MG63 (cell line): Measurements from ENCODE around the gene FLYWCH1. TPM values are rescaled to one million over a fixed set of nuclear protein-coding genes. Genes with fewer than 3 reads are reported as not detected.

ENCODE experiments used
- DNase-seq: peaks from one replicate; pipeline ENCODE4 v3.0.0-alpha.2; 2020
- H3K27me3 ChIP-seq: fragments of 250-450 bp; sonication (Bioruptor Pico); 2 replicates; pipeline ENCODE4 v1.5.1; 2020; ENCODE audit warnings: mild to moderate bottlenecking, moderate library complexity
- H3K36me3 ChIP-seq: fragments of 250-450 bp; sonication (Bioruptor Pico); 2 replicates; pipeline ENCODE4 v1.5.1; 2020; ENCODE audit warnings: mild to moderate bottlenecking, moderate library complexity
- H3K4me3 ChIP-seq: fragments of 250-450 bp; sonication (Bioruptor Pico); 2 replicates; pipeline ENCODE4 v1.5.1; 2020; ENCODE audit warnings: mild to moderate bottlenecking, moderate library complexity
- H3K9me3 ChIP-seq: fragments of 250-450 bp; sonication (Bioruptor Pico); 2 replicates; pipeline ENCODE4 v1.5.1; 2020; ENCODE audit warnings: mild to moderate bottlenecking, moderate library complexity
- total RNA-seq: library from RNA; depleted of rRNA; stranded (reverse); fragments of >200 nt; shearing (Covaris generic); gene quantifications from 2 replicates; pipeline ENCODE4 v1.2.3, GENCODE V29; 2014; ENCODE audit warnings: low replicate concordance

The FLYWCH1 gene
- total RNA-seq, 1 experiment from 2014 or later, result 112 TPM

DNA sequence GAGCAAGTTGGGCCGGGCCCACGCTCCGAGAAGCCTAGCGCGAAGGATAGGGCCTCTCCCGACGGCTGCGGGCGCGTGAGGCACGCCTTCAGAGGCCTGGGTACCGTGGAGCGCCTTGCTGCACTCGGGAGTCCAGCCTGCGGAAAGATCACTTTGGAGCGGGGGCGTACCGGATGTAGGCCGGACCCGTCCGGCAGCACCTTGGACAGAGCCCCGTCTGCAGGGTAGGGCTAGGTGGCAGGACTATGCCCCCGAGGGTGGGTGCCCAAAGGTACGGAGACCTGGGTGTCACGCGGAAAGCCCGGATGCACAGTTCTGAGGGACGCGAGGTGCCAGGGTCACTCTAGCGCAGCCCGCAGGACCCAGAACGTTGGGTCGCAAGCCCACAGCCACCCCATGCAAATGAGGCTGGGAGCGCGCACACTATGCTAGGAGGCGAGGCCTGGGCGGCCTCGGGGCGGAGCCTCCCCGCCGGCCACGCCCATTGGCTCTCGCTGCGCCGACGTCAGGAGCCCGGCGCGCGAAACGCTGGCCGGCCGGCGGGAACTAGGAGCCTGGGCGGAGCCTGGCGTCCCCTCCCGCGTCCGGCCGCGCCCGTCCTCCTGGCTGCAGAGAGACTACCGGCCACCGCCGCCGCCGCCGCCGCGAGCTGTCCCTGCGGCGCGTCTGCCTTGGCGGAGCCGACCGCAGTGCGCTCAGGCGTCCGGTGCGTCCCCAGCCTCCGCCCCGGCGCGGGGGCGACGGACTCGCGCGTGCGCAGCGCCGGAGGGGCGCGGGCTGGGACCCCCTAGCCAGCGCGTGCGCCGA lies 57.2 kb downstream of the FLYWCH1 start, which contains the start of gene PAQR4:
Gene PAQR4, plus strand, starts transcription at position 611 of the 807 bp plus-strand sequence. CDS start 327 bp downstream, outside the sequence.
- H3K9me3 ChIP-seq, result no peaks in the 10 kb centered on the region
- DNase-seq, result peak; percentile 91
- peaks cover 28% of the 10 kb centered on the region for H3K36me3 ChIP-seq
- H3K4me3 ChIP-seq, result peak within 1 kb of the TSS; percentile 85
- peaks cover 9% of the 10 kb centered on the region for H3K27me3 ChIP-seq

DNA sequence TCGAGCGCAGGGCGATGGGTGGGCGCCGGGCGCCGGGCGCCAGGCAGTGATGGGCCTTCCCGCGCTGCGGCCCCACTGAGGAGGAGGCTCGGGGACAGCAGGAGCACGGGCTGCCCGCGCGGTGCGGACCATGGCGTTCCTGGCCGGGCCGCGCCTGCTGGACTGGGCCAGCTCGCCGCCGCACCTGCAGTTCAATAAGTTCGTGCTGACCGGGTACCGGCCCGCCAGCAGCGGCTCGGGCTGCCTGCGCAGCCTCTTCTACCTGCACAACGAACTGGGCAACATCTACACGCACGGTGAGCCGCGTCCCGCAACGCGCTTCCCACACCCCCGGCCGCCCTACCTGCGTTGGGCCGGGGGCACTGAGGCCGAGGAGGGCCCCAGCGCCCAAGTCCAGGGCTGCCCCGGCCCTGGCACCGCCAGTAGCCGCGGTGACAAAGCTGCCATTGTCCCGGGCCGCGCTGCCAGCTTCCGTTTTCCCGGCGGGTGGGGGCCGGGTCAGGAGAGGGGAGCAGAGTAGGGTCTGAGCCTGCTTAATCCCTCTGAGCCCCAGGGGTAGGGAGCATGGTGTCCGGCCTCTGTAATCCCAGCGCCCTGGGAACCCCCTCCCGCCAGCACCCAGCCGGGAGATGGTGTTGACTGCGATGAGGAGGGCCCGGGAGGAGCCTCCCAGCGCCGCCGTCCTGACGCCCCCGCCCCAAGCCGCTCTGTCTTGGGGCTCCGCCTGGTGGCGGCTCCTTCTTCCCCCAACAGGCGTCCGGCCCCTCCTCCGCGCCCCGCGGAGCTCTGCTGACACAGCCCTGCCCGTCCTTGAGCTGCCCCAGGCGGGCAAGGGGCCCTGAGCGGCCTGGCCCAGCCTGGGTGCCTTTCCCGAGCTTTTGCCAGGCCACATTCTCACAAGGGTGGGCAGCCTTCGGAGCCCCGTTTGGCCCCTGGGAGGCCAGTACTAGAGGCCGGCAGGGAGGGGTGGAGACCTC lies 58.1 kb downstream of the FLYWCH1 start:
- H3K9me3 ChIP-seq, result no peaks in the 10 kb centered on the region
- H3K4me3 ChIP-seq, result peak overlapping the region; percentile 85
- H3K27me3 ChIP-seq, result peaks cover under 1% of the 10 kb centered on the region; the same call in 1 of the 2 replicates
- DNase-seq, result peak; percentile 91
- peaks cover 37% of the 10 kb centered on the region for H3K36me3 ChIP-seq

DNA sequence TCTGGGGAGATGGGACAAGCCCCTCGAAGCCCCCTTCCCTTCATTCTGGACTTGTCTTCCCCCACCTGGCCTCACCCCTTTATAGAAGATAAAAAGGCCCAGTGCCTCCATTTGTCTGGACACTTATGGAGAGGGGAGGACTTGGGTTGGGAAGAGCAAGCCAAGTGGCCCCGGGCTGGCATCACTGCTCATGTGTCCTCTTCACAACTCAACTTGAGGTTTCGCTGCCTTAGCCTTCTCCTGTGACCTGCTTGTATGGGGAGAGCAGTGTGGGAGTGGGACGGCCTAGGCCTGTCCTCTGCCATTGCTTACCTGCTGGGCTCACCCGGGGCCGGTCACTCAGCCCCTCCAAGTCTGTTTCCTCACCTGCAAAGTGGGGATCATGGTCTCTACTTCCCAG lies 58.8 kb downstream of the FLYWCH1 start:
- no peak for DNase-seq
- peaks cover 44% of the 10 kb centered on the region for H3K36me3 ChIP-seq
- H3K4me3 ChIP-seq, result peak overlapping the region; percentile 85
- no peaks in the 10 kb centered on the region for H3K27me3 ChIP-seq
- no peaks in the 10 kb centered on the region for H3K9me3 ChIP-seq

DNA sequence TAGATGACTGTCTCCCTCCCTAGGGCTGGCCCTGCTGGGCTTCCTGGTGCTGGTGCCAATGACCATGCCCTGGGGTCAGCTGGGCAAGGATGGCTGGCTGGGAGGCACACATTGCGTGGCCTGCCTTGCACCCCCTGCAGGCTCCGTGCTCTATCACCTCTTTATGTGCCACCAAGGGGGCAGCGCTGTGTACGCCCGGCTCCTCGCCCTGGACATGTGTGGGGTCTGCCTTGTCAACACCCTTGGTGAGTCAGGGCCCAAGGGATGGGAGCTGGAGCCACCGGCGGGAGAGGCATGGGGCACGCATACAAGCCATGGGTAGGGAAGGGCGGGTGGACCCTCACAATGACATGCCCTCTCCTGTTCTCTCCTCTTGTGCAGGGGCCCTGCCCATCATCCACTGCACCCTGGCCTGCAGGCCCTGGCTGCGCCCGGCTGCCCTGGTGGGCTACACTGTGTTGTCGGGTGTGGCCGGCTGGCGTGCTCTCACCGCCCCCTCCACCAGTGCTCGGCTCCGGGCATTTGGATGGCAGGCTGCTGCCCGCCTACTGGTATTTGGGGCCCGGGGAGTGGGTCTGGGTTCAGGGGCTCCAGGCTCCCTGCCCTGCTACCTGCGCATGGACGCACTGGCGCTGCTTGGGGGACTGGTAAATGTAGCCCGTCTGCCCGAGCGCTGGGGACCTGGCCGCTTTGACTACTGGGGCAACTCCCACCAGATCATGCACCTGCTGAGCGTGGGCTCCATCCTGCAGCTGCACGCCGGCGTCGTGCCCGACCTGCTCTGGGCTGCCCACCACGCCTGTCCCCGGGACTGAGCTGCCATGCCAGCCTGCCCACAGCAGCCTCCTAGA lies 59.6 kb downstream of the FLYWCH1 start:
- no peak for DNase-seq
- Histone ChIP-seq H3K27me3 (no peaks in the 10 kb centered on the region), H3K36me3 (peaks cover 52% of the 10 kb centered on the region), H3K9me3 (no peaks in the 10 kb centered on the region), H3K4me3 (peak overlapping the region; percentile 85)

DNA sequence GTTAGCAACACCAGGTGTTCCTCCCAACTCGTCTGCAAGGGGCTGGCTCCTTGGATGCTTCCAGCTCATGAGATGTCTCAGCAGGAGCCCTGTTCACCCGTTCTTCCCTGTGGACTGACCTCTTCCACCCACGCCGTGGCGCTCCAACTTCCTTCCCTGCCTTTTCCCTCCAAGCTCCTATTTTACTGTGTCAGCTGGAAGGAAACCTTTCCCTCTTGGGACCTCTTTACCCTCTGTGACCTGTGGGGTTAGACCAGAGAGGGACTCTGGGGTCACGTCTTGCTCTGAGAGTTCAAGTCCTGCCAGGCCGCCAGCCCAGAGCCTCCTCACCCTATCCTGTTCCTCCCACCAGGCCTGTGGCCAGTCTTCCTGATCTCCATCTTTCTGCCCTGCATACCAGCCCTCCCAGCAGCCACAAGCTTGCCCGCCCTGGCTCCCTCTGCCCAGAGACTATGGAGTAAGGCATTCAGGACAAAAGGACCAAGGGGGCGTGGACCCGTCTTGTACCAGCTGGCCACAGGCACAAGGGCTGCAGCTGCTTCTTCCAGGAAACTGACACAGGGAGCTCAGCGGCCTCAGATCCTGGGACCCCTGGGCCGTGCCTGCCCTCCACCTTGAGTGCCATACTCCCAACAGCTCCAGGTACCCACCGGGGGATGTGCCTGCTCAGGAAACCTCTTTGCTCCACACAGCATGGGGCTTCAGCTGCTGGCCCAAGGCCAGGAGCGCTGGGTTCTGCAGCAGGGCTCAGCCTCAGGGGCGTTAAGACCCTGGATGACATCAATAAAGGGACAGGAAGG lies 60.5 kb downstream of the FLYWCH1 start:
- peaks cover 60% of the 10 kb centered on the region for H3K36me3 ChIP-seq
- H3K9me3 ChIP-seq, result no peaks in the 10 kb centered on the region
- H3K27me3 ChIP-seq, result no peaks in the 10 kb centered on the region
- DNase-seq, result peak; percentile 37
- H3K4me3 ChIP-seq, result no peak overlapping the region

DNA sequence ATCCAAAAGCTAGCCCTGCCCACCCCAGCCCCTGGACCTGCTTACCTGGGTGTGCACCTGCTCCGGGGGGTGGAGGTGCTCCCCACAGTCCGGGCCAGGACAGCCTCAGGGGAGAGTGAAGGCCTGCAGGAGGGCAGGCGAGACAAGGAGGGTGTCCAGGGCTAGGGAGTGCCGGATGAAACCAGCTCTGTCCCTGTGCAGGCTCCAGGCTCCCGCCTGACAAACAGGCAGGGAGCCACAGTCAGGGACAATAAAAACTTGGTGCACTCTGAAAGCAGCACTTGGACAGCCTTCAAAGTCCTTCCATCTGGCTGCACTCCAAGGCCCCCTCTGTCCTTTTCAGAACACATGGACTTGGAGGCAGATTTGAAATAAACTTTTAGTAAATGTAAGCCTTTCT lies 61.4 kb downstream of the FLYWCH1 start:
- no peaks in the 10 kb centered on the region for H3K27me3 ChIP-seq
- DNase-seq, result no peak
- H3K4me3 ChIP-seq, result no peak overlapping the region
- H3K9me3 ChIP-seq, result no peaks in the 10 kb centered on the region
- peaks cover 70% of the 10 kb centered on the region for H3K36me3 ChIP-seq

DNA sequence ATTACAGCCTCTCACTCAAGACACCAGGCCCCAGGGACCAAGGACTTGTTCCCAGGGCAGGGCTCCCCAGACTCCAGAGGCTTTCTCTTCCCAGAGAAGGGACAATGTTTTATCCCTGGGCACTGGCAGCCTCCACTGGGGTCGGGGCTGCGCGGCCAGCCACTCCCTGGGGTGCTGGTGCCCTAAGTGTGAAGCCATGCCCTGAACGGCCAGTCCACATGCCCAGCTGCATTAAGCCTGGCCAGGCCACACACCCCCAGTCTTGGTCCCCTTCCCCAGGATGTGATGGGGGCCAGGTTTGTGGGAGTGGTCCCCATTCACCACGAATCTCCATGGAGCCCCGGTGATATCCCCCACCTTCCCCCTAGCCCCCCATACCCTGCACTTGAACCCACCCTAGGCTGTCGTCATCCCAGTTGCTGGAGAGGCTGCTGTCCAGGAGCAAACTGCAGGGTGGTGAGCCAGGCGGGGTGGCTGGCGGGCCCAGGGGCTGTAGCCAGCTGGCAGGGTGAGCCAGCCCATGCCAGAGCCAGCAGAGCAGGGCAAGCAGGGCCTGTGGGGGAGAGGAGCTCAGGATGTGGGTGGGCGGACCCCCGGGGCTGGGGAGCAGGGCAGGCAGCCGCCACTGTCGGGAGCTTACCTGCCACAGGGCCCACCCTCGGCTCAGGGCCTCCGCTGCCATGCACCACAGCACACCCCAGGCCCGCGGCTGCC lies 62.0 kb downstream of the FLYWCH1 start:
- Histone ChIP-seq H3K9me3 (no peaks in the 10 kb centered on the region), H3K36me3 (peaks cover 75% of the 10 kb centered on the region), H3K4me3 (no peak overlapping the region), H3K27me3 (no peaks in the 10 kb centered on the region)
- no peak for DNase-seq

DNA sequence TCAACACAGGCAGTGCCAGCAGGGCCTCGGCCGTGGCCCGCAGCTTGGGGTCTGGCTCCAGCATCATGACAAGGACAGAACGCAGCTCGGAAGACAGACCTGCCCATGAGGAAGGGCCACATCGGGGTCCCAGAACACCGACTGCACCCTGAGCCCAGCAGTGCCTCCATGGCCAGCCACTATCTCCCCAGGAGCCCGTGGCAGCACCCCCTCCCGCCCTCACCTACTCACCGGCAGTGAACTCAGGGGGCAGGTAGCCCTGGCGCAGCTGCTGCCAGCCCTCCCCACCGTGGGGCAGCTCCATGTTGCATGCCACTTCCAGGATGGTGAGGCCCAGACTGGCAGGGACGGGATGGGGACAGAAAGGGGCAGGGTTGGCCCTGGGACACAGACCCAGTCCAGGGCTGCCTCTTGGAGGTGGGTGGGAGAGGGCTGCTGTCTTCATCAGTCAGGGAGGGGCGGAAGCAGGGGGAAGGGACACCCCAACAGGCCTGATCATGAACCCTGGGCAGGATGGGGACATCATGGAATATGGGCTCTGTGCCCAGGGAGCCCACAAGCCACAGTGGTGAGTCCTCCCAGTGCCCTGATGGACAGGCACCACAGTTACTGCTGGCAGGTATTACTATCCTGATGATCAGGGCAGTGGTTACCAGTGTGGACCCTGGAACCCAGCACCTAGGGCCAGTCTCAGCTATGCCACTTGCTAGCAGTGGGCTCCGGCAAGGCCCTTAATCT lies 62.8 kb downstream of the FLYWCH1 start:
- H3K36me3 ChIP-seq, result peaks cover 80% of the 10 kb centered on the region
- H3K9me3 ChIP-seq, result no peaks in the 10 kb centered on the region
- no peak for DNase-seq
- H3K27me3 ChIP-seq, result no peaks in the 10 kb centered on the region
- no peak overlapping the region for H3K4me3 ChIP-seq

DNA sequence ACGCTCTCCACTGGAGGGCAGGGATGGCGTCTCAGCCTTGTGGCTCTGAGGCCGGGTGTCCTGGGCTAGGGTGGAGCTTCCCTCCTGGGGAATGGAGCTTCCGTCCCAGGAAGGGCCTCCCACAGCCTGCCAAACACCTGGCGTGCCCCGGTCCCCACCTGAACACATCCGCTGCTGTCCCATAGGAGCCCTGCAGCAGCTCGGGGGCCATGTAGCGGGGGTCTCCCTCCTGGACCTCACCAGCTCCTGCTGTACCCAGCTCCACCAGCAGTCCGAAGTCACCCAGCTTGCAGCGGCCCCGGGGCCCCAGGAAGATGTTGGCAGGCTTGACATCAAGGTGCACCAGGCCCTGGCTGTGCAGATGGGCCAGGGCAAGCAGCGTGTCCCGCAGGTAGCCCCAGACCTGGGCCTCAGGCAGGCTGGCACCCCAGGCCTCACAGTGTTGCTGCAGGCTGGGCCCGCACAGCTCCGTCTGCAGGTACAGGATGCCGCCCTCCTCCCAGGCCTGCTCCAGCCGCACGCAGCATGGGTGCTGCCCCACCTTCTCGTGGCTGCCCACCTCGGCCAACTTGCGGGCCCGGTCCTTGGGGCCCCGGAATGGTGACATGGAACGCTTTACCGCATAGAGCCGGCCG lies 63.5 kb downstream of the FLYWCH1 start:
- Histone ChIP-seq H3K9me3 (no peaks in the 10 kb centered on the region), H3K4me3 (no peak overlapping the region), H3K27me3 (no peaks in the 10 kb centered on the region), H3K36me3 (peaks cover 84% of the 10 kb centered on the region)
- DNase-seq, result no peak

DNA sequence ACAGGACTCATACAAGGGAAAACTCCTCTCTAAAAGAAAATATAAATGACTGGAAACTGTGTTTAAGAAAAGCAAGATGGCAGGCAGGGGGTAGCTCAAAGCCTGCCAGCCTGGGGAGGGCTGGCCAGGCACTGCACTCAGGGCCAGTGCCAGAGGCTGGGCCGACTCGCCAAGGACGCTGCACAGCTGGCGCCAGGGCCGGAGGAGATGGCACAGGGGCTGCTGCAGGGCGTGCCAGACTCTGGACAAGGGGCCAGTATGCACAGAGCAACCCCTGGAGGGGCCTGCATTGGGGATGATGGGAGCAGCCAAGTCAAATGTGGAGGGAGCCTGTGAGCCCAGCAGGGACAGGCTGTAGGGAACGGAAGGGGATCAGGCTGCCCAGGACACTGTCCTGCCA lies 64.5 kb downstream of the FLYWCH1 start:
- H3K4me3 ChIP-seq, result no peak overlapping the region
- H3K9me3 ChIP-seq, result no peaks in the 10 kb centered on the region
- no peak for DNase-seq
- H3K36me3 ChIP-seq, result peaks cover 83% of the 10 kb centered on the region
- H3K27me3 ChIP-seq, result no peaks in the 10 kb centered on the region

DNA sequence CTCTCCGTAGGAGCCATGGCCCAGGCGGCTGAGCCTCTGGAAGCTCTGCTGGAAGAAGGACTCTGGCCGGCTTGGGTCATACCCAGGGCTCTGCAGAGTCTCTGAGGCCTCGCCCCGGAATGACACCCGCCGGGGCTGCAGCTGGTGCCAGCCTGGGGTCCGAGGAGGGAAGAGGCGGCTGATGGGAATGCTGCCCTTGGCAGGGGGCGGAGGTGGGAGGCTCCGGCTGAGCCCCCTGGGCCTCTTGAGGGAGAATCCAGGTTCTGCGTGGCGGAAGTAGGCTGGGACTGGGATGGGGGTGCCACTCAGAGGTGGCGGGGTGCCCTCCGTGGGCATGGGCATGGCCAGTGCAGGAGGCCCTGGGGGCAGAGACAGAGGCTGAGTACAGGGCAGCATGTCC lies 64.9 kb downstream of the FLYWCH1 start:
- Histone ChIP-seq H3K4me3 (no peak overlapping the region), H3K27me3 (no peaks in the 10 kb centered on the region), H3K36me3 (peaks cover 79% of the 10 kb centered on the region), H3K9me3 (no peaks in the 10 kb centered on the region)
- no peak for DNase-seq

DNA sequence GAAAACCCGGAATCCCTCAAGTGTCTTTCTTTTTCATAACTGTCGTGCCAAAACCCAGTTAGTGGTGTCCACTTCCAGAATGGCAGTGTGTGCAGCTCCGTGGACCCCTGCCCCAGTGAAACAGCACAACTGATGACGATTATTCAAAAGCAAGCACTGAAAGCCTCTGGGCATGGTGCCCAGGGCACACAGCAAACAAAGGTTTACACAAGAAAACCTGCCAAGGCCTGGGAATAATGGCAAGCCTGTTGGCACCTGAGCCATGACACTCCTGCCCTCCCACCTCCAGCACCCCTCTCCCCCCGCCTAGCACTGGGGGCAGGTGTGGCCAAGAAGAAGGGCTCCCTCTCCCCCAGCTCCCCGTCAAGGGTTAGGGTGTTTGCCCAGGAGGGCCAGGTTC lies 65.7 kb downstream of the FLYWCH1 start:
- peaks cover 71% of the 10 kb centered on the region for H3K36me3 ChIP-seq

DNA sequence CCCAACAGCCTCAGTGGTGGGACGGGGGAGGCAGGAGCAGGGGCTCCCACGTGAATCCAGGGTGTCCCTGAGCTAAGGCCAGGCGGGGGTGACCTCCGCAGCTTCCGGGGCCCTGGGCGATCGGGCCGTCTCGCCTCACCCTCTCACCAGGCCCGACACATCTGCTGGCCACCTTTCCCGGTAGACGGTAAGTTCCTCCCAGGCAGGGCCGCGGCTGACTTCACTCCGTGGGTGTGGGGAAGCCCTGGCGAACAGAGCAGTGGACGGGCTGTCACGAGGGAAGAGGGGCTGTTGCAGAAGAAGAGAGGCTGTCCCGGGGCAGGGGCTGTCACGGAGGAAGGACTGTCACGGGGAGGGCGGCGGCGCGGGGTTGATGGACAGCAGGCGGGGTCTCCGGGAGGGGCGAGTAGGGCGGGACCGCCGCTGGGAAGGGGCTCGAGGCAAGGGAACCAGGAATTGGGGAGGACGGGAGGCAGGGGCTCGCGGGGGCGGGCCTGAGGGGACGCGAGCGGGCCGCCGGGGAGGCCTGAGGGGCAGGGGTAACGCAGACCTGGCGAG lies 68.0 kb downstream of the FLYWCH1 start:
- DNase-seq, result peak; percentile 52
- peak overlapping the region; percentile 79 for H3K4me3 ChIP-seq
- peaks cover 48% of the 10 kb centered on the region for H3K36me3 ChIP-seq
- H3K9me3 ChIP-seq, result no peaks in the 10 kb centered on the region
- no peaks in the 10 kb centered on the region for H3K27me3 ChIP-seq

More for the DNA sequence above, 65.7 kb downstream of the FLYWCH1 start:
- H3K4me3 ChIP-seq, result no peak overlapping the region
- no peak for DNase-seq
- H3K9me3 ChIP-seq, result no peaks in the 10 kb centered on the region
- H3K27me3 ChIP-seq, result no peaks in the 10 kb centered on the region
